Endodermal cell (in vitro differentiated cells): ENCODE measurements around the gene SLC25A5. TPM values are rescaled to one million over a fixed set of nuclear protein-coding genes. Genes with fewer than 3 reads are reported as not detected.

Experiments
- DNase-seq: peaks from one replicate; pipeline ENCODE4 v3.0.0-alpha.2; 2017
- H3K27ac ChIP-seq: 2 replicates; pipeline ENCODE4 v1.5.1; 2013; ENCODE audit warnings: mild to moderate bottlenecking, low read depth, low read length, moderate library complexity
- H3K27me3 ChIP-seq: 2 replicates; pipeline ENCODE4 v1.6.1; 2013; ENCODE audit warnings: mild to moderate bottlenecking, low read length, moderate library complexity; ENCODE audit not compliant: insufficient read depth, control insufficient read depth, poor library complexity, severe bottlenecking
- H3K36me3 ChIP-seq: 2 replicates; pipeline ENCODE4 v1.7.0; 2013; ENCODE audit warnings: mild to moderate bottlenecking, low read length, moderate library complexity; ENCODE audit not compliant: control insufficient read depth, insufficient read depth
- H3K4me1 ChIP-seq: one replicate; pipeline ENCODE4 v1.7.0; 2013; ENCODE audit warnings: low read length; ENCODE audit not compliant: control insufficient read depth, insufficient read depth
- H3K4me3 ChIP-seq: 2 replicates; pipeline ENCODE4 v1.5.1; 2013; ENCODE audit warnings: mild to moderate bottlenecking, low read length, moderate library complexity
- H3K9ac ChIP-seq: 2 replicates; pipeline ENCODE4 v1.6.1; 2013; ENCODE audit warnings: mild to moderate bottlenecking, low read length, moderate library complexity; ENCODE audit not compliant: poor library complexity, severe bottlenecking; ENCODE audit errors: extremely low read depth
- H3K9me3 ChIP-seq: 2 replicates; pipeline ENCODE4 v1.6.1; 2013; ENCODE audit warnings: mild to moderate bottlenecking, low read length, moderate library complexity; ENCODE audit not compliant: control insufficient read depth
- H3K27ac Mint-ChIP-seq: 2 replicates; pipeline ENCODE4 v1.8.0; 2020; ENCODE audit warnings: mixed read lengths
- H3K27me3 Mint-ChIP-seq: 2 replicates; pipeline ENCODE4 v1.8.0; 2021; ENCODE audit warnings: mild to moderate bottlenecking, mixed read lengths; ENCODE audit not compliant: insufficient read depth
- H3K36me3 Mint-ChIP-seq: 2 replicates; pipeline ENCODE4 v1.8.0; 2020; ENCODE audit warnings: low read depth, mixed read lengths
- H3K4me1 Mint-ChIP-seq: 2 replicates; pipeline ENCODE4 v1.8.0; 2020; ENCODE audit warnings: mixed read lengths
- H3K4me3 Mint-ChIP-seq: 2 replicates; pipeline ENCODE4 v1.8.0; 2020; ENCODE audit warnings: mild to moderate bottlenecking, moderate library complexity, mixed read lengths
- H3K9me3 Mint-ChIP-seq: 2 replicates; pipeline ENCODE4 v1.8.0; 2020; ENCODE audit warnings: mild to moderate bottlenecking, mixed read lengths
- WGBS, 2 experiments: methylation state at CpG; one replicate each; pipeline versions ENCODE4 v1.1.5 to v1.1.7; 2013; ENCODE audit warnings: missing lambda C conversion rate in 2 of 2, mixed read lengths in 1 of 2; ENCODE audit not compliant: insufficient coverage in 1 of 2, insufficient read length in 1 of 2; 5-methylcytosine and 5-hydroxymethylcytosine counted together
- total RNA-seq, 2 donors: library from RNA; stranded (reverse); fragmentation: NEBNext Ultra II Directional in 1 of 2; extraction: Animal tissue kit (Norgen Biotek cat#: 25700) in 1 of 2; gene quantifications; 2 replicates in 1 of 2; 3 replicates in 1 of 2; pipeline ENCODE4 v1.2.1, GENCODE V29; 2021
- TF ChIP-seq, protein P1 (sequence below): fragments of 200-600 bp; sonication (generic); conservative IDR thresholded peaks from 2 replicates; pipeline ENCODE4 v1.5.0; 2021; ENCODE audit warnings: antibody characterized with exemption, mild to moderate bottlenecking

SLC25A5 gene
- total RNA-seq, 2 donors from 2014 or later: 321 TPM

DNA sequence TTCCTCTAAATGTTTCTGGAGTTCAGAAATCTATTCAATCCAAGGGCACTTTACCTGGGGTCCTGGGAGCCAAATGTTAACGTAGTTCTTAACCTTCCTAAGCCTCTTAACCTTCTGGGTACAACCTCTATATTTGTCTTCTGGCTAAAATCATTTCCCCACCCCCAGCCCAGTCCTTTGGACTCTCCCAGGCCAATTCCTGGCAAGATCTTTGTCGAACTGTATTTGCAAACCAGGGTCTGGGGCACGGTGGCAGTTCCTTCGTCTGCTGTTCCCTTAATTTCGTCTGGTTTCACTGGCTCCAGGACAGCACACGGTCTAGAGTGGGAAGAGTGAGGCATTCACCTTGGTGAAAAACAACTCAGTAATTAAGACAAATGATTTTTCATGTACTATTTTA, 811 bp upstream of the SLC25A5 start:
- H3K27ac ChIP-seq: no peak overlapping the region
- WGBS, 2 experiments: 90% methylated on average over 6 of the region's 6 CpGs; no CpG with 5 or more reads in 1 of the 2 experiments
- TF ChIP-seq, protein P1, sequence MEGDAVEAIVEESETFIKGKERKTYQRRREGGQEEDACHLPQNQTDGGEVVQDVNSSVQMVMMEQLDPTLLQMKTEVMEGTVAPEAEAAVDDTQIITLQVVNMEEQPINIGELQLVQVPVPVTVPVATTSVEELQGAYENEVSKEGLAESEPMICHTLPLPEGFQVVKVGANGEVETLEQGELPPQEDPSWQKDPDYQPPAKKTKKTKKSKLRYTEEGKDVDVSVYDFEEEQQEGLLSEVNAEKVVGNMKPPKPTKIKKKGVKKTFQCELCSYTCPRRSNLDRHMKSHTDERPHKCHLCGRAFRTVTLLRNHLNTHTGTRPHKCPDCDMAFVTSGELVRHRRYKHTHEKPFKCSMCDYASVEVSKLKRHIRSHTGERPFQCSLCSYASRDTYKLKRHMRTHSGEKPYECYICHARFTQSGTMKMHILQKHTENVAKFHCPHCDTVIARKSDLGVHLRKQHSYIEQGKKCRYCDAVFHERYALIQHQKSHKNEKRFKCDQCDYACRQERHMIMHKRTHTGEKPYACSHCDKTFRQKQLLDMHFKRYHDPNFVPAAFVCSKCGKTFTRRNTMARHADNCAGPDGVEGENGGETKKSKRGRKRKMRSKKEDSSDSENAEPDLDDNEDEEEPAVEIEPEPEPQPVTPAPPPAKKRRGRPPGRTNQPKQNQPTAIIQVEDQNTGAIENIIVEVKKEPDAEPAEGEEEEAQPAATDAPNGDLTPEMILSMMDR: no peak
- H3K4me1 ChIP-seq: no peaks in the 10 kb centered on the region
- no peaks in the 10 kb centered on the region for H3K27me3 Mint-ChIP-seq
- H3K36me3 ChIP-seq: peaks cover 22% of the 10 kb centered on the region
- no peaks in the 10 kb centered on the region for H3K9me3 ChIP-seq
- peak; percentile 18 for DNase-seq
- peak overlapping the region; percentile 88 for H3K4me3 Mint-ChIP-seq
- peaks cover 59% of the 10 kb centered on the region for H3K9me3 Mint-ChIP-seq
- peak overlapping the region; percentile 75 for H3K4me3 ChIP-seq
- no peak overlapping the region for H3K27ac Mint-ChIP-seq
- H3K4me1 Mint-ChIP-seq: no peaks in the 10 kb centered on the region
- H3K36me3 Mint-ChIP-seq: peaks cover 20% of the 10 kb centered on the region
- no peak overlapping the region for H3K9ac ChIP-seq
- H3K27me3 ChIP-seq: no peaks in the 10 kb centered on the region

- H3K27ac ChIP-seq: peak overlapping the region; percentile 66
- H3K27me3 ChIP-seq: no peaks in the 10 kb centered on the region
- TF ChIP-seq, protein P1: peak; percentile 77
- Mint-ChIP-seq H3K36me3 (peaks cover 20% of the 10 kb centered on the region), H3K27me3 (no peaks in the 10 kb centered on the region), H3K4me1 (no peaks in the 10 kb centered on the region), H3K9me3 (peaks cover 56% of the 10 kb centered on the region), H3K4me3 (peak overlapping the region; percentile 88), H3K27ac (peak overlapping the region; percentile 92)
- DNase-seq: peak; percentile 93
- peak overlapping the region; percentile 62 for H3K9ac ChIP-seq
- 0% methylated on average over 1 to 78 of the region's 78 CpGs for WGBS, 2 experiments
- peak overlapping the region; percentile 85 for H3K4me3 ChIP-seq
- H3K4me1 ChIP-seq: no peaks in the 10 kb centered on the region
- H3K36me3 ChIP-seq: peaks cover 22% of the 10 kb centered on the region
- no peaks in the 10 kb centered on the region for H3K9me3 ChIP-seq
These were observed 488 bp downstream of the SLC25A5 start for GRCh38 chrX:119468551-119469312.

DNA sequence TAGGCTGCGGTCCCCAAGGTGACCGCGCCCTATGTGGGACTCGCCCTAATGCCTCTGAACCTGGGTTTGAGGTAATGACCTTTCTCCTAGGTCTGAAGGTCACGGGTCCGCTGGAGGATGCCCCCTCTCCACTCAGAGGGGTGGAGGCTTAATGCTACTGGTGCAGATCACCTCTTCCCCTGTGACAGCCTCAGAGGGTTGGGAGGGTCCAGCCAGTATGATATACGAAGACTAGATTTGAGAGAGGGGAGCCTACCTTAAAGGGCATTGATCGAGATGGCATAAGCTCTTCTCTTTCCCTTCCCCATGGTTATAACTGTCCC, 1.0 kb downstream of the SLC25A5 start:
- no peaks in the 10 kb centered on the region for H3K27me3 ChIP-seq
- peaks cover 20% of the 10 kb centered on the region for H3K36me3 Mint-ChIP-seq
- peak overlapping the region; percentile 32 for H3K9ac ChIP-seq
- H3K36me3 ChIP-seq: peaks cover 22% of the 10 kb centered on the region
- peak overlapping the region; percentile 85 for H3K4me3 ChIP-seq
- no peaks in the 10 kb centered on the region for H3K27me3 Mint-ChIP-seq
- peak overlapping the region; percentile 88 for H3K4me3 Mint-ChIP-seq
- H3K9me3 Mint-ChIP-seq: peaks cover 58% of the 10 kb centered on the region
- no peaks in the 10 kb centered on the region for H3K4me1 ChIP-seq
- DNase-seq: no peak
- TF ChIP-seq, protein P1: no peak
- no peak overlapping the region for H3K27ac Mint-ChIP-seq
- no peaks in the 10 kb centered on the region for H3K9me3 ChIP-seq
- no peak overlapping the region for H3K27ac ChIP-seq
- 7 to 14% methylated on average over 3 to 8 of the region's 8 CpGs for whole genome bisulfite sequencing, 2 experiments
- no peaks in the 10 kb centered on the region for H3K4me1 Mint-ChIP-seq
